Tongue (tissue), 2 donors: Measurements from ENCODE around the gene PIH1D1. TPM values are rescaled to one million over a fixed set of nuclear protein-coding genes. Genes with fewer than 3 reads are reported as not detected.
"Not testable (repeated sequence)": the region's sequence is repeated elsewhere in the genome, so short reads cannot be mapped to it uniquely, and the experiment has no call there.

ENCODE experiments used
- DNase-seq: peaks from one replicate; pipeline ENCODE4 v3.0.0-alpha.2; 2015
- total RNA-seq: library from RNA; depleted of rRNA; stranded (reverse); fragments of >200 nt; gene quantifications from one replicate; pipeline ENCODE4 v1.2.3, GENCODE V29; 2014

PIH1D1 gene
- total RNA-seq, 1 donor from 2014 or later = 58.3 TPM

GRCh38 chr19:49455773-49456172 lies 4.2 kb upstream of the PIH1D1 start:
- peak; percentile 61 for DNase-seq

DNA sequence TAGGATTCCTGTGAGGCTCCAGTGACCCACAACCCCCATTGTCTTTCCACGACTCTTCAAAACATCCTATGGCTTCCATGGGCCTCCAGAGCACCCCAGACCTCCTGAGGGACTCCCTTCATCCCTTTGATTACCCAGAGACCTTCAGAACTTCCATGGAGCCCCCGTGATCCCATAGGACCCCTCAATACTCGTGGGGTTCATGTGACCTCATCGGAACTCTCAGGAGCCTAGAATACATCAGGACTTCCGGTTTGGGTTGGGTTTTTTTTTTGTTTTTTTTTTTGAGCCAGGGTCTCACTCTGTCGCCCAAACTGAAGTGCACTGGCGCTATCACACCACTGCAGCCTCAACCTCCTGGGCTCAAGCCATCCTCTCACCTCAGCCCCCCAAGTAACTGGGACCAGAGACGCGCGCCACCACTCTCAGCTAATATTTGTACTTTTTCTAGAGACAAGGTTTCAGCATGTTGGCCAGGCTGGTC lies 2.2 kb upstream of the PIH1D1 start:
- DNase-seq = no peak

- DNase-seq = peak; percentile 99
Measured at GRCh38 chr19:49453013-49453756, 1.6 kb upstream of the PIH1D1 start, which contains the start of gene ALDH16A1. Gene ALDH16A1 (plus strand): TSS chr19:49453225. CDS start chr19:49453332, 107 bp downstream.

GRCh38 chr19:49450405-49450804 lies 1.2 kb downstream of the PIH1D1 start:
- no peak for DNase-seq

GRCh38 chr19:49448432-49448786 lies 3.2 kb downstream of the PIH1D1 start:
- no peak for DNase-seq

GRCh38 chr19:49447485-49448431 lies 3.9 kb downstream of the PIH1D1 start:
- peak; percentile 42 for DNase-seq

GRCh38 chr19:49445997-49446396 lies 5.6 kb downstream of the PIH1D1 start:
- no peak for DNase-seq

GRCh38 chr19:49444100-49444700 lies 7.4 kb downstream of the PIH1D1 start:
- DNase-seq = not testable (repeated sequence)

- peak; percentile 98 for DNase-seq
Measured at GRCh38 chr19:49443366-49444099, 8.1 kb downstream of the PIH1D1 start.

DNA sequence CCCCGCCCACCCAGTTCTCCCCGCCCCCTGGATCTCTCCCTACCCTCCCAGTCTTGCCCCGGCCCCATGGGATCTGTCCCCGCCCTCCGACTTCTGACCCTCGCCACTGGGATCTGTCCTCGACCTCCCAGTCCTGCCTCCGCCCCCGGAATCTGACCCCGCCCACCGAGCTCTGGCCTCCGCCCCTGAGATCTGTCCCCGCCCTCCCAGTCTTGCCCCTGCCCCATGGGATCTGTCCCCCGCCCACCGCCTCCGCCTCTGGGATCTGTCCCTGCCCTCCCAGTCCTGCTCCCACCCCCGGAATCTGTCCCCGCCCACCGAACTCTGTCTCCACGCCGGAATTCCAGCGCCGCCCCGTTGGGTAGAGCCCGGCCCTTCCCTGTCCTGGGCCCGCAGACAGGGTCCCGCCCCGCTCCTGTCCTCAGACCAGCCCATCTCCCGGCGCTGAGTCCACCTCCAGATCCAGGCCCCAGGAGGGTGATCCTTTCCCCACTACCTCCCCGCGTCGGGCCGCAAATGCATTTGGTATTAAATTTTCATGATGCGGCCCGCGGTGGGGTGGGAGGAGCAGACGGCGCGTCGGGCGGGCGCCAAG lies 8.7 kb downstream of the PIH1D1 start:
- peak; percentile 89 for DNase-seq

DNA sequence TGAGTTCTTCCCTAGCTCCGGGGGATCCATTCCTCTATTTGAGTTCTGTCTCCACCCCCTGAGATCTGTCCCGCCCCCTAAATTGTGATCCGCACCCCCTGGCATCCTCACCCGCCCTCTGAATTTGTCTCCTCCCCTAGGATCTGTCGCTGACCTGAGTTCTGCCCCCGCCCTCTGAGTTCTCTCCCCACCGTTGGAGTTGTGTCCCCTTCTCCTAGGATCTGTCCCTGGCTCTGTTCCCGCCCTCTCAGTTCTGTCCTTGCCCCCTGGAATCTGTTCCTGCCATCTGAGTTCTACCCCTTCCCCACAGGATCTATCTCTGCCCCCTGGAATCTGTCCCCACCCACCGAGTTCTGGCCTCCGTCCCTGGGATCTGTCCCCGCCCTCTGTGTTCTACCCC lies 9.3 kb downstream of the PIH1D1 start:
- peak; percentile 17 for DNase-seq

- DNase-seq = no peak
Measured at GRCh38 chr19:49441960-49442350, 9.7 kb downstream of the PIH1D1 start.

GRCh38 chr19:49441210-49441959 lies 10.2 kb downstream of the PIH1D1 start, which contains the start of gene SLC17A7:
Gene SLC17A7 (minus strand): TSS chr19:49441527. CDS start chr19:49441379, 148 bp downstream.
- DNase-seq = peak; percentile 24

DNA sequence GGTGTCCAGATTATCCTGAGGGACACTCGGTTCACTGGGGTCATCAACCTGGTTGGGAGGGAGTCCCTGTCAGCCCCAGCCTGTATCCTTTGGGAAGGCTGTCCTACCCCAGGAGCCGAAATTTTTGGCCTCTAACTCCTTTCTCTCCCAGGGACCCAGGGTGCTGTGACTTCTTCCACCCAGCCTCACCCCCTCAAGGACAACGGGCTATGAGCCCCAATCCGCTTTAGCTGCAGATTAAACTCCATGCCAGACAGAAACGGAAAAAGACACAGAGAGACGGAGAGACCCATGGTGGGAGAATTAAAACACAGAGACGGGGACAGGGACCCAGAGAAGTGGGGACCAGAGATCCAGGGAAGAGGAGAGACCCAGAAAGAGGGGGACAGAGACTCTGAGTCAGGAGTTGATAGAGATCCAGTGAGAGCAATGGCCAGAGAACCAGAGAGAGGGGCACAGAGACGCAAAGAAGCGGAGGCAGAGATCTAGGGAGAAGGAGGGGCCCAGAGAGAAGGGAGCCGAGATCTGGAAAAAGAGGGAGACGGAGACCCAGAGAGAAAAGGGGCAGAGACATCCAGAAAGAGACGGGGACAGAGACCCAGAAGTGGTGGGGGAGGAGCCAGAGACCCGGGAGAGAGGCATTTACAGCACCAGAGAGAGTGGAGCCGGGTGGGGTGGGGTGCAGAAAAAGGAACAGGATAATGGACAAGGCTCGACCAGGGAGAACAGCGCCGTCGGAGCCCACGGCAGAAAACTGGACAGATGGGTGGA lies 11.0 kb downstream of the PIH1D1 start:
- no peak for DNase-seq

DNA sequence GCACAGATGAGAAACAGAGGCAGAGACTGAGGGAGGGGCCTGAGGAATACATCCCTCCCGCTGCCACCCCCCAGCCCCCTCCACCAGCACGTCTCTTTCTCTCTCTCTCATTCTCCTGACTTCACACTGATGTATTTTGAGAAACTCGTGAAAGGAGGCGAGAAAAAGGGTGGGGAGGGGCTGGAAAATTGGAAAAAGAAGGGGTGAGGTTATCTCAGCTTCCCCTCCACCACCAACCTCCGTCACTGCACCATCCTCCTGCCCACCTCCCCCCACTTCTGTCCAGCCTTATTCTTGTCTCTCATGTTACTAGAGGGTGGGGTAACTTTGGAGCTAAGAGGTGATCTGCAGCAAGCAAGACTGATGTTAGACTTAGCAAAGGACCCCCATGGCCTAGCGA lies 11.8 kb downstream of the PIH1D1 start:
- no peak for DNase-seq

GRCh38 chr19:49438261-49438660 lies 13.4 kb downstream of the PIH1D1 start:
- DNase-seq = no peak

DNA sequence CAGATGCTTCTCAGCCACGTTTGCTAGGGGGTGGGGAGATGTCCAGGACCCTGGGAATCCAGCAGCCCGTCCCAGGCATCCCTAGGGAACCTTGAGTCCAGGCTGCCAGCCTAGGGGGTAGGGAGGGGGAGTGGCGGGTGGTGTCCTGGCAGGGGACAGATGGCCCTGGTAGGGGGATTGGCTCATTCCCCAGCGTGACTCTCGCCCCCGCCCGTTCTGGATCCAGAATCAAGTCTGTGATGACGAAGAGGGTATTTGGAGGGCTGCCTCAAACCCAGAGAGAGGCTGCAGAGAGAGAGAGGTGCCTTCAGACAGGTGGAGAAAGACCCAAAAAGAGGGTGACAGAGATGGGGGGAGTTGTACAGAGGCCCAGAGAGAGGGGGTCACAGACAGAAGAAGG lies 14.4 kb downstream of the PIH1D1 start:
- no peak for DNase-seq

DNA sequence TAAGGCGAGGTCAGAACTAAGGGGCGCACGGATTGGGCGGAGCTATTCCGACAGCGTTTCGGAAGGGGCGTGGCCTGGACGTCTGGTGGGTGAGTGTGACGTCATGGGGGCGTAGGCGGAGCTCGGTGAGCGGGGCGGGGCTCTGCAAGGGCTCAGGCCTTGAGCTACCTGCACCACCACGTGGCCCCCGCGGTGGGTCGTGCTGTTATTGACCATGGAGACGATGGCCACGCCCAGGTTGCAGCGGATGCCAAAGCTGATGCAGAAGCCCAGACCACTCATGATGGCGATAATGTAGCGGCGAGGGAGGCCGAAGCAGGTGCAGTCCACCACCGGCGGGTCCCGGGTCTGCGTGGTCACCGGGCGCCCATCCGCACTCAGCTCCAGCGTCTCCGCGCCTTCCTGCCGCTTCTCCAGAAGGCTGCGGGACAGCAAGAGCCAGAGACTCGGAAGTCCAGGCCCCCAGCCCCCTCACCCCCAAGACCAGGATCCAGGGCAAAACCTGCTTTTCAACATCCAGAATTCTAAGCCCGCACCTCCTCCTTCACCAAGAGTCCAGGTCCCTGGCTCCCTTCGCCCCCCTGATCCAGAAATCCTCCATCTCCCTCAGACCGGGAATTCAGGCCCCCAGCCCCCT lies 15.1 kb downstream of the PIH1D1 start:
- DNase-seq = peak; percentile 34

DNA sequence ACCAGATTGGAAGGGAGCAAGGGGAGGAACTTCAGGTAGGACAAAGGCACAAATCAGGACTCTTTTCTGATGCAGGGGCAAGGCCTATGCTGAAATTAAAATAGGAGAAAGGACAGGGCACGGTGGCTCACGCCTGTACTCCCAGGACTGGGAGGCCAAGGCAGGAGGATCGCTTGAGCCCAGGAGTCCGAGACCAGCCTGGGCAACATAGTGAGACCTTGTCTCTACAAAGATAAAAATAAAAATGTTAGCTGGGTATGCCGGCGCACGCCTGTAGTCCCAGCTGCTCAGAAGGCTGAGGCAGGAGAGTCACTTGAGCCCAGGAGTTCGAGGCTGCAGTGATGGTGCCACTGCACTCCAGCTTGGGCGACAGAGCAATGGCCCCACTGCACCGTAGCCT lies 15.9 kb downstream of the PIH1D1 start:
- DNase-seq = no peak
